ENCODE measurements around the gene RGS7BP.

DNA sequence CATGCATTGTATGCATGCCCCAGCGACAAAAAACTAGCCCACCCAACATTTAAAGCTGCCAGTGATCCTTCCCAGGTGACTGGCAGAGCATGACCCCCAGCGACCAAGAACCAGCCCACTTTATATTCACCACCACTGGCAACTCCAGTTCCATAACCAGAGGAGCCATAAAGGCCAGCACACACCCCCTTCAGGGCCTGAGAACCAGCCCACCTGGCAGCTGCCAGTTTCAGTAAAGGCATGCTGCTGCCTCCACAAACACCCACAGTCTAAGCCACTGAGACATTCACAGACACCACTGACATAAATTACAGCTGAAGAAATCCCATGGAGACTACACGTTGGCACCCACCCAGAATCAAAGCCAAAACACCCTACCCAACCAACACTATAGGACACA is 46.9 kb upstream of the RGS7BP start:
- TF ChIP-seq HINFP (CRISPR knock-in tag; IDR thresholded peaks at IDR 0.05; ENCODE audit: low read depth), result no peak
- no peak for TF ChIP-seq EP300 (IDR thresholded peaks at IDR 0.05; ENCODE audit: low read depth in 2 of 2, low read length in 2 of 2)
- TF ChIP-seq EP300 (CRISPR knock-in tag; IDR thresholded peaks at IDR 0.05; ENCODE audit: borderline replicate concordance), result no peak
- TF ChIP-seq, protein P1, sequence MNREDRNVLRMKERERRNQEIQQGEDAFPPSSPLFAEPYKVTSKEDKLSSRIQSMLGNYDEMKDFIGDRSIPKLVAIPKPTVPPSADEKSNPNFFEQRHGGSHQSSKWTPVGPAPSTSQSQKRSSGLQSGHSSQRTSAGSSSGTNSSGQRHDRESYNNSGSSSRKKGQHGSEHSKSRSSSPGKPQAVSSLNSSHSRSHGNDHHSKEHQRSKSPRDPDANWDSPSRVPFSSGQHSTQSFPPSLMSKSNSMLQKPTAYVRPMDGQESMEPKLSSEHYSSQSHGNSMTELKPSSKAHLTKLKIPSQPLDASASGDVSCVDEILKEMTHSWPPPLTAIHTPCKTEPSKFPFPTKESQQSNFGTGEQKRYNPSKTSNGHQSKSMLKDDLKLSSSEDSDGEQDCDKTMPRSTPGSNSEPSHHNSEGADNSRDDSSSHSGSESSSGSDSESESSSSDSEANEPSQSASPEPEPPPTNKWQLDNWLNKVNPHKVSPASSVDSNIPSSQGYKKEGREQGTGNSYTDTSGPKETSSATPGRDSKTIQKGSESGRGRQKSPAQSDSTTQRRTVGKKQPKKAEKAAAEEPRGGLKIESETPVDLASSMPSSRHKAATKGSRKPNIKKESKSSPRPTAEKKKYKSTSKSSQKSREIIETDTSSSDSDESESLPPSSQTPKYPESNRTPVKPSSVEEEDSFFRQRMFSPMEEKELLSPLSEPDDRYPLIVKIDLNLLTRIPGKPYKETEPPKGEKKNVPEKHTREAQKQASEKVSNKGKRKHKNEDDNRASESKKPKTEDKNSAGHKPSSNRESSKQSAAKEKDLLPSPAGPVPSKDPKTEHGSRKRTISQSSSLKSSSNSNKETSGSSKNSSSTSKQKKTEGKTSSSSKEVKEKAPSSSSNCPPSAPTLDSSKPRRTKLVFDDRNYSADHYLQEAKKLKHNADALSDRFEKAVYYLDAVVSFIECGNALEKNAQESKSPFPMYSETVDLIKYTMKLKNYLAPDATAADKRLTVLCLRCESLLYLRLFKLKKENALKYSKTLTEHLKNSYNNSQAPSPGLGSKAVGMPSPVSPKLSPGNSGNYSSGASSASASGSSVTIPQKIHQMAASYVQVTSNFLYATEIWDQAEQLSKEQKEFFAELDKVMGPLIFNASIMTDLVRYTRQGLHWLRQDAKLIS (CRISPR knock-in tag; IDR thresholded peaks at IDR 0.05), result no peak
- TF ChIP-seq, protein P2, sequence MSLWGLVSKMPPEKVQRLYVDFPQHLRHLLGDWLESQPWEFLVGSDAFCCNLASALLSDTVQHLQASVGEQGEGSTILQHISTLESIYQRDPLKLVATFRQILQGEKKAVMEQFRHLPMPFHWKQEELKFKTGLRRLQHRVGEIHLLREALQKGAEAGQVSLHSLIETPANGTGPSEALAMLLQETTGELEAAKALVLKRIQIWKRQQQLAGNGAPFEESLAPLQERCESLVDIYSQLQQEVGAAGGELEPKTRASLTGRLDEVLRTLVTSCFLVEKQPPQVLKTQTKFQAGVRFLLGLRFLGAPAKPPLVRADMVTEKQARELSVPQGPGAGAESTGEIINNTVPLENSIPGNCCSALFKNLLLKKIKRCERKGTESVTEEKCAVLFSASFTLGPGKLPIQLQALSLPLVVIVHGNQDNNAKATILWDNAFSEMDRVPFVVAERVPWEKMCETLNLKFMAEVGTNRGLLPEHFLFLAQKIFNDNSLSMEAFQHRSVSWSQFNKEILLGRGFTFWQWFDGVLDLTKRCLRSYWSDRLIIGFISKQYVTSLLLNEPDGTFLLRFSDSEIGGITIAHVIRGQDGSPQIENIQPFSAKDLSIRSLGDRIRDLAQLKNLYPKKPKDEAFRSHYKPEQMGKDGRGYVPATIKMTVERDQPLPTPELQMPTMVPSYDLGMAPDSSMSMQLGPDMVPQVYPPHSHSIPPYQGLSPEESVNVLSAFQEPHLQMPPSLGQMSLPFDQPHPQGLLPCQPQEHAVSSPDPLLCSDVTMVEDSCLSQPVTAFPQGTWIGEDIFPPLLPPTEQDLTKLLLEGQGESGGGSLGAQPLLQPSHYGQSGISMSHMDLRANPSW (CRISPR knock-in tag; IDR thresholded peaks at IDR 0.05; ENCODE audit: borderline replicate concordance), result no peak
- no peak for TF ChIP-seq GATAD1 (CRISPR knock-in tag; IDR thresholded peaks at IDR 0.05)
- TF ChIP-seq SP1 (IDR thresholded peaks at IDR 0.05), result no peak
- TF ChIP-seq SP1 (CRISPR knock-in tag; IDR thresholded peaks at IDR 0.05), result no peak
